CD4-positive, alpha-beta T cell treated with Interleukin-15 for 1 hour (primary cell): ENCODE results near the gene ZBTB7C.
A peak's percentile ranks its signal among the peaks of the same experiment; 100 is the strongest.
"Not testable (repeated sequence)": the region's sequence is repeated elsewhere in the genome, so short reads cannot be mapped to it uniquely, and the experiment has no call there.

ENCODE experiments used
- DNase-seq: peaks from one replicate; pipeline ENCODE4 v3.0.0-alpha.2; 2020

ZBTB7C gene

DNA sequence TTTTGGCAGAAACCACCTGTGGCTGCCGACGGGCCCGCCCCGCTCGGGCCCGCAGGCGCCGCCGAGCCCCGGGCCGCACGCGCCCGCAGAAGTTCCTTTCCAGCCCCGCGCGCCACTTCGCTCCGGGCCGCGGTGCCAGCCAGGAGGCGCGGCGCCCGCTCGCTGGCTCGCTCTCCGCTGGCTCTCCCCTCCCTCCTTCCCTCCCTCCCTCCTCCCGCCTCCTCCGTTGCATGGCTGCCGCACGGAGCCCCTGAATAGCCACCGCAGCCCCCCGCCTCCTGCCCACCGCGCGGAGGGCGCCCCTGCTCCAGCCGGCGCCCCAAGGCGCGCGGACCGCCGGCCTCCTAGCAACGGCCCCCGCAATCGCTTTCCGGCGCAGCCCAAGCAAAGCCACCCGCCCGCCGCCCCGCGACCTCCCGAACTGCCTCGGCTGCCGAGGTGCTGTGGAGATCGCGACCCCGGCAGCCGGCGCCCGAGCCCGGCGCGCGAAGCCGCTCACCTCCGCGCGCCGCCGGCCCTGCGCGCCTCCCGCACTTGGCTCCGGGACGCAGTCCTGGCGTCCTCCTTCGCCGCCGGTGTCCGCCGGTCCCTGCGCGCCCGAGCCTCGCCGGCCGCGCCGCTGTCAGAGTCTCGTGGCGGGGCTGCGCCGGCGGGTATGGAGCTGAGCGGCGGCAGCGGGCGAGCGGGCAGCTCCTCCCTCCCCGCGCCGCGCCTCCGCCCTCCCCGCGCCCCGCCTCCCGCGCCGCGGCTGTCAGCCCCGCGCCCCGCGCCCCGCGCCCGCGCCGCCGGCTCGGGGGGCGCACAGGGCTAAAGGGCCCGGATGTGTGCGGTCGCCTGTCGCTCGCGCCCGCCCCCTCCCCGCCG, at the start of gene ZBTB7C:
ZBTB7C (minus strand) TSS at position 657 of the 864 bp plus-strand sequence.
- DNase-seq: no peak

GRCh38 chr18:48456838-48457237, 47.7 kb upstream of the ZBTB7C start:
- DNase-seq: no peak

DNA sequence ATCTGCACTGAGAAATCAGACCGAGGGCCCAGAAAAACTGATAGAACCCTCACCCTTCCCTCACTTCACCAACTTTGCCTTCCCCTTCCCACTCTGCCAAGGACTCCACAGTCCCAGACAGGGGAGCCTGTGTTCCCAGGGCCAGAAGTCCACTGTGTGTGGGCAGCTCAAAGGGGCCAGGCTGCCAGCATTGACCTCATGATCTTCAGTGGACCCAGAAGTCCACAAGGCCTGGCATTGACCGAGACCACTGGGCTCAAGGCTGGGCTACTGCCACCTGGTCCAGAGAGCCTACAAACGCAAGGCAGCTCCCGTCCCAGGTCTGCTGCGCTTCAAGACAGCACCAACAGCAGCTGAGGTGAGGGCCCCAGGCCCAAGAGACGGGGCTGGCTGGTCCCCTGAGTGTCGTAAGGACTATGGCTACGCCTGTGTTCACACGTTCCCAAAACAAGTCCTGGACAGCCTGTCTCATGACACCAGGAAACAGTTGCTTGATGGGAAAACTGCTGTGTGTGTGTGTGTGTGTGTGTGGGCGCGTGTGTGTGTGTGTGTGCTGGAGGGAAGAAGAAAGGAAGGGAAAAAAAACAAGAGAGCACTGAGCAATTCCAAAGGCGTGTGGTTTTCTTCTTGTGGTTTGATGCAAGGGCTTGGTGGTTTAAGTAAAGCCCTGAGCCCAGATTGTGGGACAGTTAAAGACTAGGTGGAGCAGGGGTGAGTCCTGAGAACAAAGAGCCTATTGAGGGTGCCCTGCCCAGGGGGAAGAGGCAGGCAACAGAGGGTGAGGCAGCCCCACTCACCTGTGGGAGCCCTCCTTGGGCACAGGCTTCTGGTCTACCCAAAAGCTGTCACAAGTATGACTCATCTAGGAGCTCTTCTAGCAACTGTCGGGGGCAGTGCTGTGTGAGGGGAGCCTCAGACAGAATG, 46.6 kb upstream of the ZBTB7C start:
- peak; percentile 24 for DNase-seq

GRCh38 chr18:48454261-48454757, 45.1 kb upstream of the ZBTB7C start:
- DNase-seq: no peak

GRCh38 chr18:48453330-48454066, 44.3 kb upstream of the ZBTB7C start:
- no peak for DNase-seq

DNA sequence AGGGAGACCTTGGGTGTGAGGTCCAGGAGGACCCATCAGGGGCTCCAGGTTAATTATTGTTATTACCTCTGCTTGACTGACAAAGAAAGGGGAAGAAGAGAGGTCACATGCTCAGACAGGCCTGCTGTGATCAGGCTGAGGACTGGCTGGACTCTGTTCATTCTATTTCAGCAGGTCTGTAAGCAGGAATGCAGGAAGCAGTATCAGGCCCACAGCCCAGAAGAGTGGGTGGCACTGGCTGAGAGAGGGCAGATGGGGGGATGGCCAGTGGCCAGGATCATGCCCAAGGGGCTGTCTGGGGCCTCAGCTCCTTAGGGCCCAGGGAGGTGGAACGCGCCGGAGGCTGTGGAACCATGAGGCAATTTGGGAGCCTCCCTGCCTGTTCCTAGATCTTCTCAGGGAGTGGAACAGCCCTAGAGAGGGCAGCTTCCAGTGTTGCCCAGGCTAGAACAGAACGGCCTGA, 43.7 kb upstream of the ZBTB7C start:
- DNase-seq: no peak

- no peak for DNase-seq
These were observed 41.5 kb upstream of the ZBTB7C start for GRCh38 chr18:48450685-48451084.

DNA sequence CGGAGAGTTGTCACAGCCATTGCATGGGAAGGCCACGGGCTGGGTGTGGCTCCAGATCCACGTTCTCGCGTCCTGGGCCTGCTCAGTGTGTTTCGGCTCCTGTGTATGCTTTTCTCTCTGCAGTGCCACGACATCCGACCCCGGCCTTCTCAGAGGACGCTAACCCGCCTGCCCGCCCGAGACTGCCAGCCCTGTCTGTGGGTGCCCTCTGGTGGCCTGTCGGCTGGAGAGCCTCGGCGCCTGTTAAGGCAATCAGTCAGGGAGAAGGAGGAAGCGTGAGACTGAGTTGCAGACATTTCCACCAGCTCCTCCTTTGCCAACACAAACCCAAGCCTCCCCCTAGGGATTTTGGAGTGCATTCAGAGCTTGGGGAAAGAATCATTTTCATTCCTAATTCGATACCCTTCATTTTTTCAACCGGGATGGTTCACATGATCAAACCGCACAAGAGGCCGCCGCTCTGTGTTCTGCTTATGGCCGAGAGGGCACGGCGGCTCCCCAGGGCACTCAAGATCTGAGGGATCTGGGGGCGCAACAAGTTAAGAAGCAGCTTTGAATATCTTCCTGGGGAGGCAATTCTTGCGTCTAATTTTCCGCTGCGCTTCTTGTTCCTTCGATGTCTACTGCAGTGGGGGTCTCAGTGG, 37.5 kb upstream of the ZBTB7C start:
- DNase-seq: peak; percentile 55

GRCh38 chr18:48445540-48445939, 36.4 kb upstream of the ZBTB7C start:
- peak; percentile 65 for DNase-seq

GRCh38 chr18:48442761-48443160, 33.6 kb upstream of the ZBTB7C start:
- DNase-seq: no peak

GRCh38 chr18:48441405-48441881, 32.3 kb upstream of the ZBTB7C start:
- DNase-seq: no peak

GRCh38 chr18:48440924-48441323, 31.7 kb upstream of the ZBTB7C start:
- DNase-seq: no peak

DNA sequence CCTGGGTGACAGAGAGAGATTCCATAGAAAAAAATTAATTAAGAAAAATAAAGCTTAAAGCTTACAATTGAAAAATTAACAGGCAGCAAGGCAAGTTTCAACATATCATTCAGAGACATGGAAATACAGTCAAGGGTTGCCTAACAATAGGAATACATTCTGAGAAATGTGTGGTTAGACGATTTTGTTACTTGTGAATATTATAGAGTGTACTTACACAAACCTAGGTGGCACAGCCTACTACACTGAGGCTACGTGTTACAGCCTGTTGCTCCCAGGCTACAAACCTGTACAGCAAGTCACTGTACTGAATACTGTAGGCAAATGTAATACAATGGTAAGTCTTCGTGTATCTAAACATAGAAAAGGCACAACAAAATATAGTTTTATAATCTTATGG, 27.7 kb upstream of the ZBTB7C start:
- no peak for DNase-seq

GRCh38 chr18:48434382-48434781, 25.2 kb upstream of the ZBTB7C start:
- not testable (repeated sequence) for DNase-seq

GRCh38 chr18:48433541-48433940, 24.4 kb upstream of the ZBTB7C start:
- no peak for DNase-seq

- DNase-seq: no peak
These were observed 21.0 kb upstream of the ZBTB7C start for GRCh38 chr18:48430150-48430549.

DNA sequence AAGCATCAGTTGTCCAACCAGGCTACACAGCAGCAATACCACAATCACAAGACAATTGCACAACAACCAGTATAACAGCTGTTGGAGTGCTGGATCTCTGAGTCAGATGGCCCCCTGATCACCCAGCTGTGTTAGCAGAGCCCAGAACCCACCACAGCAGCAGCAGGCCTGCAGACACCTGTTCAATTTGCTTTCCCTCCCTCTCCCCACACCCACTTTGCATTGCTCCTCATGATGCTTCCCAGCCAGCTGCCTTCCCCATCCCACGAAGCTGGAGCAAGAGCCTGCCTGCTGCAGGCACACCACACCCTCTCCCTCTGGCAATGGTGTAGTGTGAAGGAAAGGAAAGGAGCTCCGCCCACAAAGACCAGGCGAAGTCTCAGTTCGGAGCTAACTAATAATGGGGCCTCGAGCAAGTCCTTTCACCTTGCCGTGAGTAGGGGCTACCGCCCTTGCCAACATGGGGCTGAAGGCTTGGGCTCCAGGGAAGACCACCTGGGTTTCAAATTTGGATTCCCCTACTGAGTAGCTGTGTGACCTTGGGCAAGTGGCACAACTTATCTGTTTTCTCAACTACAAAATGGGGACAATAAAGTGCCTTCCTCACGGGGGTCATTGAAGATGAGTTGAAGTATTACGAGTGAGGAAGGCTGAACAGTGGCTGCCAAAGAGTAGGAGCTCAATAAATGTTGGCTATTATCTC, 19.4 kb upstream of the ZBTB7C start:
- DNase-seq: no peak

GRCh38 chr18:48422947-48423378, 13.8 kb upstream of the ZBTB7C start:
- DNase-seq: no peak

- no peak for DNase-seq
These were observed 10.3 kb upstream of the ZBTB7C start for GRCh38 chr18:48419277-48420022.

GRCh38 chr18:48418539-48419276, 9.5 kb upstream of the ZBTB7C start:
- DNase-seq: no peak
